Mesothelial cell of epicardium (in vitro differentiated cells): ENCODE results near the gene LRCOL1. TPM values are rescaled to one million over a fixed set of nuclear protein-coding genes. Genes with fewer than 3 reads are reported as not detected.
"Not testable (repeated sequence)": the region's sequence is repeated elsewhere in the genome, so short reads cannot be mapped to it uniquely, and the experiment has no call there.

Experiments
- DNase-seq, 2 experiments: peaks; one replicate each; pipeline ENCODE4 v3.0.0; 2021; ENCODE audit warnings: low spot score in 2 of 2; ENCODE audit not compliant: unreplicated experiment in 2 of 2
- H3K27ac Mint-ChIP-seq: 2 replicates; pipeline ENCODE4 v1.8.0; 2021; ENCODE audit warnings: mixed read lengths
- H3K27me3 Mint-ChIP-seq: 2 replicates; pipeline ENCODE4 v1.8.0; 2021; ENCODE audit warnings: low read depth, mixed read lengths
- H3K36me3 Mint-ChIP-seq: 2 replicates; pipeline ENCODE4 v1.8.0; 2021; ENCODE audit warnings: mixed read lengths
- H3K4me1 Mint-ChIP-seq: 2 replicates; pipeline ENCODE4 v1.8.0; 2021; ENCODE audit warnings: mixed read lengths
- H3K4me3 Mint-ChIP-seq: 2 replicates; pipeline ENCODE4 v1.8.0; 2021; ENCODE audit warnings: mild to moderate bottlenecking, moderate library complexity, mixed read lengths
- H3K9me3 Mint-ChIP-seq: 2 replicates; pipeline ENCODE4 v1.8.0; 2021; ENCODE audit warnings: mixed read lengths
- CTCF ChIP-seq: fragments of 200-600 bp; sonication (generic); IDR thresholded peaks from one replicate; pipeline ENCODE4 v1.5.0; 2021; ENCODE audit warnings: antibody characterized with exemption; ENCODE audit not compliant: unreplicated experiment
- total RNA-seq: library from RNA; stranded (reverse); gene quantifications from 3 replicates; pipeline ENCODE4 v1.2.1, GENCODE V29; 2021

The LRCOL1 gene
- total RNA-seq, 1 donor from 2014 or later: not detected

DNA sequence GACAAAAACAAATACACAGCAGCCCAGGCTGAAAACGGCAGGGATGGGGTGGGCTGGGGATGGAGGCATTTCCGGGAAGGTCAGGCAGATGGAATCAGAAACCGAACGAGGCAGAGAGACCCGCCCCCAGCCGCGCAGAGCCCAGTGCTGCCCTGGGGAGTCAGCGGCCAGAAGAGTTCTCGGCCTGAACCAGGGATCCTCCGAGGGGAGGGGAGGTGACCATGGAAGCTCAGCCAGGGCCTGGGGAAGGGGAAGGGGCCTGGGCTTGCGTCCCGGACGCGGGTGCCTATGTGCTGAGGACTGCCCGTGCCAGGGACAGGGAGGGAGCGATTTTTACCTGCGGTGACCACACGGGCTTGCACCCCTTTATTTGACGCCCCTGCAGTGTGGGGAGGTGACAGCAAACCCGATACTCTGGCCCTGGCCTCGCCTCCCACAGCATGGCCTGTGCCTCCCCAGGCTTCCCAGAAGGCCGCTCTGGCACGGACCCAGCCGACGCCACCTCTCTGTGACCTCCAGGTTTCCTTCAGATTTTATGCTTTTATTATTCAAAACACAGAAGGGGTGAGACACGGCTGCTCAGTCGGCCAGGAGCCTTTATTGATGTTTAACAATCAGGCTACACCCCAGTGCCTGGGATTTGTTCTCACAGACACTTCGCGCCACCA lies 7.7 kb downstream of the LRCOL1 start:
- H3K4me3 Mint-ChIP-seq: no peak overlapping the region
- no peak for TF ChIP-seq CTCF
- peaks cover 44% of the 10 kb centered on the region for H3K27me3 Mint-ChIP-seq
- no peaks in the 10 kb centered on the region for H3K9me3 Mint-ChIP-seq
- H3K27ac Mint-ChIP-seq: peak overlapping the region; percentile 66
- H3K36me3 Mint-ChIP-seq: no peaks in the 10 kb centered on the region
- peaks cover 26% of the 10 kb centered on the region for H3K4me1 Mint-ChIP-seq
- DNase-seq: no peak

DNA sequence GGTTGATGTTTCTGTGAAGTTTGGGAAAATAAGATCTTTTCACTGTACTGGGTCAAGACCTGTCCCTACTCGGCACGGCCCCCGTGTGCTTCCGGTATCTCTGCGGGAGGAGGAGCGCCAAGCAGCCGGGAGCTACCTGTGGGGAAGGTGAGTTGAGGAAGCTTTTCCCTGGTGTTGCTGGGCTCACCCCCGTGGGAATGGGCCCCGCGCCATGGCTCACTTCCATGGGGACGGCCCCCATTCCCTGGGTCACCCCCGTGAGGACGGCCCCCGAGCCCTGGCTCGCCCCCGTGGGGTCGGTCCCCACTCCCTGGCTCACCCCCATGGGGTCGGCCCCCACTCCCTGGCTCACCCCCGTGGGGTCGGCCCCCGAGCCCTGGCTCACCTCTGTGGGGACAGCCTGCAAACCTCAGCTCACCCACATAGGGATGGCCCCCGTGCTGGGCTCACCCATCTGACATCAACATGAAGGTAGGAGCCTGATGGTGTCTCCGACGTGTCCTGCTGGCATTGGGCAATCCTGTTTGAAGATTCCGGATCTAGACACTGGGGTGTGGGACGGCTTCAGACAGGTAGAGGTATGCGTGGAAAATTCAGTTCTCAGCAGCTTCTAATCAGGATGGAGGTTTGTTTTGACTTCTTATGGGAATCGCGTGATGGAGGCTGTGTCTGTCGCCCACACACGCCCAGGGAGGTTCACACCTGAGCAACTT lies 9.1 kb downstream of the LRCOL1 start:
- no peak overlapping the region for H3K27ac Mint-ChIP-seq
- H3K4me3 Mint-ChIP-seq: peak overlapping the region; percentile 64

DNA sequence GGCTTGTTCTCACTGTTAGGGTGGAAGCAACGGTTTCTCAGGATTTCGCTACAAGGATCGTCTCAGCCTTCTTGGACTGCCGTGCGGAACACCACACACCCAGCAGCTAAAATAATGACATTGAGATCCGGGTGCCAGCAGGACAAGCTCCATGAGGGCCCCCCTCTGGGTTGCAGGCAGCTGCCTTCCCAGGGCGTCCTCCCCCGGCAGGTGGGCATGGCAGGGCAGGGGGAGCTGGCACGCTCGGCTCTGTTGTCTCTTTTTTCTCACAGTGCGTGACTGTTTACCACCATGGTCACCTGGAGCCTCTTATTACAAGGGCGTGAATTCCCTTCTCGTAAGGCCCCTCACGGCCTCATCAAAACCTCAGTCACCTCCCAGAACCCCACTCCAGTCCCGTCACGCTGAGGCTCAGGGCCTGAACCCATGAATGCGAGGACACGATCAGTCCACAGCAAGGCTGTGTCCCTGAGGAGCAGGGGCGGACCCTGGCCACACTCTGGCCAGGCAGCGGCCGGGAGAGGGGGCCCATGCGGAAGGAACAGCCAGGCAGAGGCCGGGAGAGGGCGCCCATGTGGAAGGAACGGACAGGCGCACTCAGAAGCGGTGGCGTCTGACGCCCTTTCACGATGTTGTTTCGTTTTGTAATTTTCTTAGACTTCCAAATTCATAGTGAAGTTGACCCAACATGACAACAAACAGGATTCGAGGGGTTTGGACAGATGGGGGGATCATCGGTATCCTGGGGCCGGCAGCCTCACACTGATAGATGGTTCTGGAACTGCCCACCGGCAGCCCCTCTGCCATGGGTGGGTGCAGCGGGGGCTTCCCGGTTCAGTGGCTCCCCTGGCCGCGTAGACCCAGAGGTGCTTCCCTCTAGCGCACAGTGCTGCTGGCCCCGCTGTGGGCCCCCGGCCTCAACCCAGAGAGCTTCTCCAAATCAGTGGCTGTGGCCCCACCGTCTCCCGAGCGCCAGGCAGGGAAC lies 10.0 kb downstream of the LRCOL1 start:
- H3K27me3 Mint-ChIP-seq: peaks cover 46% of the 10 kb centered on the region
- H3K27ac Mint-ChIP-seq: peak overlapping the region; percentile 21
- peak; percentile 32 for TF ChIP-seq CTCF
- no peaks in the 10 kb centered on the region for H3K36me3 Mint-ChIP-seq
- no peaks in the 10 kb centered on the region for H3K9me3 Mint-ChIP-seq
- peaks cover 29% of the 10 kb centered on the region for H3K4me1 Mint-ChIP-seq
- peak overlapping the region; percentile 64 for H3K4me3 Mint-ChIP-seq
- peak in 1 of 2 experiments; percentile 74 for DNase-seq

More for the DNA sequence above, 9.1 kb downstream of the LRCOL1 start:
- Mint-ChIP-seq H3K27me3 (peaks cover 40% of the 10 kb centered on the region), H3K36me3 (no peaks in the 10 kb centered on the region), H3K9me3 (no peaks in the 10 kb centered on the region), H3K4me1 (peaks cover 29% of the 10 kb centered on the region)
- no peak for TF ChIP-seq CTCF
- no peak for DNase-seq

DNA sequence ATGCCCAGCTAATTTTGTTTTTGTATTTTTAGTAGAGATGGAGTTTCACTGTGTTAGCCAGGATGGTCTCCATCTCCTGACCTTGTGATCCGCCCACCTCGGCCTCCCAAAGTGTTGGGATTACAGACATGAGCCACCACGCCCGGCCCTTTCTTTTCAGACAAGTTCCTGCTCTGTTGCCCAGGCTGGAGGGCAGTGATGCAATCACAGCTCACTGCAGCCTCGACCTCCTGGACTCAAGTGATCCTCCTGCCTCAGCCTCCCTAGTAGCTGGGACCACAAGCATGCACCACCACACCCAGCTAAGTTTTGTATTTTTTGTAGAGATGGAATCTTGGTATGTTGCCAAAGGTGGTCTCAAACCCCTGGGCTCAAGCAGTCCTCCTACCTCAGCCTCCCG lies 10.9 kb downstream of the LRCOL1 start:
- H3K4me3 Mint-ChIP-seq: peak overlapping the region; percentile 26
- H3K27me3 Mint-ChIP-seq: peaks cover 45% of the 10 kb centered on the region

DNA sequence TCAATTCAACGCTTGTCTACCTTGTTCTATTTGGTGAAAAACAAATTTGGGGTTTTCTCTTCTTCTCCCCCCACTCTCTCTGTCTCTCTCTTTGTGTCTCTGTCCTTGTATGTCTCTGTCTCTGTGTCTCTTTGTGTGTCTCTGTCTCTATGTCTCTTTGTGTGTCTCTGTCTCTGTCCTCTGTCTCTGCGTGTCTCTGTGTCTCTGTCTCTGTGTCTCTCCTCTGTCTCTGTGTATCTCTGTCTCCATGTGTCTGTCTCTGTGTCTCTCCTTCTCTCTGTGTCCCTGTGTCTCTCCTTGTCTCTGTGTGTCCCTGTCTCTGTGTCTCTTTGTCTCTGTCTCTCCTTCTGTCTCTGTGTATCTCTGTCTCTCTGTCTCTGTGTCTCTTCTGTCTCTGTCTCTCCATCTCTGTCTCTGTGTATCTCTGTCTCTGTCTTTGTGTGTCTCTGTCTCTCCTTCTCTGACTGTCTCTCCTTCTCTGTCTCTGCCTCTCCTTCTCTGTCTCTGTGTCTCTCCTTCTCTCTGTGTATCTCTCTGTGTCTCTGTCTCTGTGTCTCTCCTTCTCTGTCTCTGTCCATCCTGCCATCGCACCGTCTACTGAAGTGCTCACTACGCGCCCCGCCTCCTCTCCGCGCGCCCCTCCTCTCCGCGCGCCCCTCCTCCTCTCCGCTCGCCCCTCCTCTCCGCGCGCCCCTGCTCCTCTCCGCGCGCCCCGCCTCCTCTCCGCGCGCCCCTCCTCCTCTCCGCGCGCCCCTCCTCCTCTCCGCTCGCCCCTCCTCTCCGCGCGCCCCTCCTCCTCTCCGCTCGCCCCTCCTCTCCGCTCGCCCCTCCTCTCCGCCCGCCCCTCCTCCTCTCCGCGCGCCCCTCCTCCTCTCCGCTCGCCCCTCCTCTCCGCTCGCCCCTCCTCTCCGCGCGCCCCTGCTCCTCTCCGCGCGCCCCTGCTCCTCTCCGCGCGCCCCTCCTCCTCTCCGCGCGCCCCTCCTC lies 12.8 kb downstream of the LRCOL1 start:
- Mint-ChIP-seq H3K4me3 (peak overlapping the region; percentile 69), H3K36me3 (no peaks in the 10 kb centered on the region), H3K4me1 (peaks cover 30% of the 10 kb centered on the region), H3K27me3 (peaks cover 53% of the 10 kb centered on the region), H3K27ac (peak overlapping the region; percentile 57), H3K9me3 (no peaks in the 10 kb centered on the region)
- peak in 1 of 2 experiments; percentile 68 for DNase-seq
- no peak for TF ChIP-seq CTCF

More for the DNA sequence above, 10.9 kb downstream of the LRCOL1 start:
- H3K9me3 Mint-ChIP-seq, H3K27ac Mint-ChIP-seq, H3K36me3 Mint-ChIP-seq, DNase-seq: not testable (repeated sequence)
- H3K4me1 Mint-ChIP-seq: peaks cover 29% of the 10 kb centered on the region
